Bronchial epithelial cell (primary cell): Measurements from ENCODE around the gene PLAC8. TPM values are rescaled to one million over a fixed set of nuclear protein-coding genes. Genes with fewer than 3 reads are reported as not detected.

Experiments used
- DNase-seq: peaks from one replicate; pipeline ENCODE4 v3.0.0-alpha.2; 2010; ENCODE audit warnings: low read depth
- FAIRE-seq: peaks from 2 replicates; lab custom pipeline; 2011; peaks lifted over from hg19 to GRCh38; lab: Jason Lieb, UNC
- H3K27me3 ChIP-seq: 2 replicates; pipeline ENCODE4 v1.5.1; 2011; ENCODE audit warnings: low read length; ENCODE audit not compliant: control insufficient read depth, insufficient read depth
- H3K36me3 ChIP-seq: 2 replicates; pipeline ENCODE4 v1.5.1; 2011; ENCODE audit warnings: low read length; ENCODE audit not compliant: control insufficient read depth, insufficient read depth
- H3K4me3 ChIP-seq: 2 replicates; pipeline ENCODE4 v1.5.1; 2011; ENCODE audit warnings: mild to moderate bottlenecking, low read depth, low read length, control low read depth
- total RNA-seq: library from RNA; depleted of rRNA; stranded (reverse); fragments of >200 nt; gene quantifications from 2 replicates; pipeline ENCODE4 v1.2.1, GENCODE V29; 2014
- TF ChIP-seq, protein P1 (sequence below): IDR thresholded peaks from 2 replicates; pipeline ENCODE4 v1.5.1; 2011; ENCODE audit warnings: mild to moderate bottlenecking, moderate library complexity, low read length, control low read depth, inconsistent platforms; ENCODE audit not compliant: insufficient read depth, severe bottlenecking

Gene PLAC8
- total RNA-seq, 1 donor from 2014 or later: 0.79 TPM

DNA sequence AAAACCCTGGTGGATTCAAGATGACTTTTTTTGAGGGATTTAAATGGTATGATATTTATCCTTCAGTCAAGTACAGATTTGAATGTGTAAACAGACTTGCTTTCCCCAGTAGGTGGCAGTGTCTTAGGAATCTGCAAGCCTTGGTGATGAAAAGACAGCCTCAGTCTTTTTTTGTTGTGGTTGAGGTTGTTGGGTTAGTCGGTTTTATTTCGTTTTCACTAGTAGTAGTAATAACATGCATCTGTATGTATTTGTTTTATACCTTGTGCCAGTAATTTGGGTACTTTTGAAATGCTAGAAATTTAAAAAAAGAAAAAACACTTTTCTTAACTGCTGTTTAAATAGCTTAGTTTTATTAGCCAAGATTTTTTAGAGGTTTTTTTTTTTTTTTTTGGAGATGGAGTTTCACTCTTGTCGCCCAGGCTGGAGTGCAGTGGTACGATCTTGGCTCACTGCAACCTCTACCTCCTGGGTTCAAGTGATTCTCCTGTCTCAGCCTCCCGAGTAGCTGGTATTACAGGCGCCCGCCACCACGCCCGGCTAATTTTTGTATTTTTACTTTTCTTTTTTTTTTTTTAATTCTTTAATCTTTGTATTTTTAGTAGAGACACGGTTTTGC, 40.3 kb downstream of the PLAC8 start:
- no peak overlapping the region for H3K4me3 ChIP-seq
- FAIRE-seq (no peak), DNase-seq (peak; percentile 78)
- TF ChIP-seq, protein P1, sequence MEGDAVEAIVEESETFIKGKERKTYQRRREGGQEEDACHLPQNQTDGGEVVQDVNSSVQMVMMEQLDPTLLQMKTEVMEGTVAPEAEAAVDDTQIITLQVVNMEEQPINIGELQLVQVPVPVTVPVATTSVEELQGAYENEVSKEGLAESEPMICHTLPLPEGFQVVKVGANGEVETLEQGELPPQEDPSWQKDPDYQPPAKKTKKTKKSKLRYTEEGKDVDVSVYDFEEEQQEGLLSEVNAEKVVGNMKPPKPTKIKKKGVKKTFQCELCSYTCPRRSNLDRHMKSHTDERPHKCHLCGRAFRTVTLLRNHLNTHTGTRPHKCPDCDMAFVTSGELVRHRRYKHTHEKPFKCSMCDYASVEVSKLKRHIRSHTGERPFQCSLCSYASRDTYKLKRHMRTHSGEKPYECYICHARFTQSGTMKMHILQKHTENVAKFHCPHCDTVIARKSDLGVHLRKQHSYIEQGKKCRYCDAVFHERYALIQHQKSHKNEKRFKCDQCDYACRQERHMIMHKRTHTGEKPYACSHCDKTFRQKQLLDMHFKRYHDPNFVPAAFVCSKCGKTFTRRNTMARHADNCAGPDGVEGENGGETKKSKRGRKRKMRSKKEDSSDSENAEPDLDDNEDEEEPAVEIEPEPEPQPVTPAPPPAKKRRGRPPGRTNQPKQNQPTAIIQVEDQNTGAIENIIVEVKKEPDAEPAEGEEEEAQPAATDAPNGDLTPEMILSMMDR: peak; percentile 68
- no peaks in the 10 kb centered on the region for H3K36me3 ChIP-seq
- no peaks in the 10 kb centered on the region for H3K27me3 ChIP-seq

DNA sequence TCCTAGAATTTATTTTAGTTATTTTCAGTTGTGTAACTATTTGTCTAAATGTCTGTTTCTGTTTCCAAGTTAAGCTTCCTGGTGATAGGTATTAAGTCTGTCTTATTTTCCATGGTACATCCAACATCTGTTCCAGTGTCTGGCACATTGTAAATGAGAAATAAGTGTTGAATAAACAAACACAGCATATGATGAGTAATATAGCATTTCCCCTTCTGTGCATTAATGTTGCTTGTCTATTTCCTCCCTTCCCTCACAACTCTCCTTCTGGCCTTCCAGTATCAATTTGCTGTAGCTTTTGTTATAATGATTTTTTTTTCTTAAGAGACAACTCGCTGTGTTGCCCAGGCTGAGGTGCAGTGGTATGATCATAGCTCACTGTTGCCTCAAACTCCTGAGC, 43.4 kb downstream of the PLAC8 start:
- DNase-seq (peak; percentile 39), FAIRE-seq (no peak)
- Histone ChIP-seq H3K27me3 (no peaks in the 10 kb centered on the region), H3K36me3 (no peaks in the 10 kb centered on the region), H3K4me3 (no peak overlapping the region)
- TF ChIP-seq, protein P1: no peak

DNA sequence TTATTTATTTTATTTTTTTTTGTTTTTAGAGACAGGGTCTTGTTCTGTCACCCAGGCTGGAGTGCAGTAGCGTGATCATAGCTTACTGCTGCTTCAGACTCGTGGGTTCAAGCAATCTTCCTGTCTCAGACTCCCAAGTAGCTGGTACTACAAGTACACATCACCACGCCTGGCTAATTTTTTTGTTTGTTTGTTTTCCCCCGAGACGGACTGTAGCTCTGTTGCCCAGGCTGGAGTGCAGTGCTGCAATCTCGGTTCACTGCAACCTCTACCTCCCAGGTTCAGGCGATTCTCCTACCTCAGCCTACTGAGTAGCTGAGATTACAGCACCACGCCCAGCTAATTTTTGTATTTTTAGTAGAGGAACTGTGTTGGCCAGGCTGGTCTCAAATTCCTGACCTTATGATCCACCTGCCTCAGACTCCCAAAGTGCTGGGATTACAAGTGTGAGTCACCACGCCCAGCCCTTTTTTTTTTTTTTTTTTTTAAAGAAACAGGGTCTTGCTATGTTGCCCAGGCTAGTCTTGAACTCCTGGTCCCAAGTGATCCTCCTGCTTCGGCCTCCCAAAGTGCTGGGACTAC, 47.4 kb downstream of the PLAC8 start:
- no peak for DNase-seq
- FAIRE-seq: no peak
- TF ChIP-seq, protein P1: no peak
- Histone ChIP-seq H3K36me3 (no peaks in the 10 kb centered on the region), H3K4me3 (no peak overlapping the region), H3K27me3 (no peaks in the 10 kb centered on the region)

DNA sequence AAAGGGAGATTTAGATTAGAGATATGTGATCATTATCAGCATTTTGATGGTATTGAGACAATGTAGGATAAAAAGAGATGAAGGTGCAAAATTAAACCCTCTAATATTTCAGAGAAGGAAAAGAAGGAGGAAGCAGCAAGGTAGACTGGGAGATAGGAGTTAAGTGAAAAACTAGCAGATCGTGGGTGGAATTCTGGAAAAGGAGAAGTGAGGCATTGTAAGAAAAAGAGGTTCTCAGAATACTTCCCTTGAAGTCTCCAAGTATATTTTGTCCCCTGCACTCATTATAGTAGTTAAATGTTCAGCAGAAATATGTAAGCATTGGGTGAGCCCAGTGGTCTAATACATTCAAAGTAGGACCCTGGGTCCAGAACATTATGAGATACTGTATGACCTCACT, 49.3 kb downstream of the PLAC8 start:
- Histone ChIP-seq H3K36me3 (no peaks in the 10 kb centered on the region), H3K4me3 (no peak overlapping the region), H3K27me3 (no peaks in the 10 kb centered on the region)
- TF ChIP-seq, protein P1: no peak
- FAIRE-seq: no peak
- no peak for DNase-seq

DNA sequence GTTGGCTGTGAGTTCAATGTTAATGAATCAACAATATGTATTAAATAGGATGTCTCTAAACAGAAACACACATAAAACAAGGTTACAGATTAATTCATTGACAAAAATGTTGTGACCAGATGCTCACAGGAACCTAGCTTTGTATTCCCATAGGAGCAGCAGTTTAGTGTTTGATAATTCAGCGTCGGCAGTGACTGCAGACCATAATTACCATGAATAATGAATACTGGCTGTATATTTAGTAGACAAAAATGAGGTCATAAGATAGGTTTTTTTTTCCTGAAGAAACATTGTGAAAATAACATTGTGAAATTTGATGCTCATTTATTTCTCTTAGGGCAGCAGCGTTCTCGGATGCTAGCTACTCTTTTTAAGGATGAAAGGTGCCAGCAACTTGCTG, 51.8 kb downstream of the PLAC8 start:
- no peak overlapping the region for H3K4me3 ChIP-seq
- no peaks in the 10 kb centered on the region for H3K36me3 ChIP-seq
- DNase-seq: no peak
- TF ChIP-seq, protein P1: no peak
- H3K27me3 ChIP-seq: no peaks in the 10 kb centered on the region
- no peak for FAIRE-seq
